Measurements from ENCODE around the gene SHISA7.

Gene SHISA7

DNA sequence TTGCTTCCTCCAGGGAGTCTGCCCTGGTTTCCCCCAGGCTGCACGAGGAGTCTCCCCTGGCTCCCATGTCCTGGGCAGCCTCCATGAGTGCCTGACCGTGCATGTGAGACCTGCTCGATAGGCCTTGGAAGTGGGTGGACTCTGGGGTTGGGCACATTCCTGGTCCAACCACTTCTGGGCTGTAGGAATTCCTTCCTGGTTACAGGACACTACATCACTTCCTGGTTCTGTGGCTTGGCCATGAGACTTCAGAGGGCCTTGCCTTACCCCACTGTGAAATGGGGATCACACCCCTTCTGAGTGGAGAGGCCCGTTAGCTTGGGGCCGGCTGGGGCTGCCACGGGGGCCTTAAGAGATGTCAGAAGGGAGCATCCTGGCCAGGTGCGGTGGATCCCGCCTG is 29.4 kb upstream of the SHISA7 start:
- ChIA-PET CTCF (interaction anchor here (0.7 kb wide), 1 partner anchor 200 kb away, joined by 3 read pairs; no protein-coding TSS in a partner anchor), POLR2A (no interaction called here)
- Histone ChIP-seq H3K4me1 (ENCODE audit: control insufficient read depth, insufficient read depth, low read length) (peaks cover 2% of the 10 kb centered on the region; the same call in 1 of the 2 replicates), H3K9me3 (ENCODE audit: control insufficient read depth, insufficient read depth, low read depth, low read length) (no peaks in the 10 kb centered on the region), H3K36me3 (ENCODE audit: control insufficient read depth in 2 of 2, insufficient read depth in 1 of 2, low read length in 2 of 2) (no peaks in the 10 kb centered on the region), H3K27ac (ENCODE audit: extremely low read depth, low read depth, low read length) (no peak overlapping the region), H3K4me3 (ENCODE audit: low read depth, low read length) (no peak overlapping the region)
- TF ChIP-seq ZNF311 (tag by site-specific recombination; IDR thresholded peaks at IDR 0.05; ENCODE audit: borderline replicate concordance): no peak
- TF ChIP-seq, protein P1, sequence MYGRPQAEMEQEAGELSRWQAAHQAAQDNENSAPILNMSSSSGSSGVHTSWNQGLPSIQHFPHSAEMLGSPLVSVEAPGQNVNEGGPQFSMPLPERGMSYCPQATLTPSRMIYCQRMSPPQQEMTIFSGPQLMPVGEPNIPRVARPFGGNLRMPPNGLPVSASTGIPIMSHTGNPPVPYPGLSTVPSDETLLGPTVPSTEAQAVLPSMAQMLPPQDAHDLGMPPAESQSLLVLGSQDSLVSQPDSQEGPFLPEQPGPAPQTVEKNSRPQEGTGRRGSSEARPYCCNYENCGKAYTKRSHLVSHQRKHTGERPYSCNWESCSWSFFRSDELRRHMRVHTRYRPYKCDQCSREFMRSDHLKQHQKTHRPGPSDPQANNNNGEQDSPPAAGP (tag by site-specific recombination; IDR thresholded peaks at IDR 0.05): no peak
- TF ChIP-seq ZNF10 (tag by site-specific recombination; IDR thresholded peaks at IDR 0.05): no peak
- no peak for TF ChIP-seq ZNF426 (tag by site-specific recombination; IDR thresholded peaks at IDR 0.05)
- TF ChIP-seq ZNF530 (tag by site-specific recombination; IDR thresholded peaks at IDR 0.05; ENCODE audit: low read depth): no peak
- TF ChIP-seq ZFP3 (tag by site-specific recombination; IDR thresholded peaks at IDR 0.05; ENCODE audit: low read depth): no peak
- no peak for TF ChIP-seq OSR2 (tag by site-specific recombination; IDR thresholded peaks at IDR 0.05)
- no peak for TF ChIP-seq ZNF114 (tag by site-specific recombination; IDR thresholded peaks at IDR 0.05)
- TF ChIP-seq, protein P2, sequence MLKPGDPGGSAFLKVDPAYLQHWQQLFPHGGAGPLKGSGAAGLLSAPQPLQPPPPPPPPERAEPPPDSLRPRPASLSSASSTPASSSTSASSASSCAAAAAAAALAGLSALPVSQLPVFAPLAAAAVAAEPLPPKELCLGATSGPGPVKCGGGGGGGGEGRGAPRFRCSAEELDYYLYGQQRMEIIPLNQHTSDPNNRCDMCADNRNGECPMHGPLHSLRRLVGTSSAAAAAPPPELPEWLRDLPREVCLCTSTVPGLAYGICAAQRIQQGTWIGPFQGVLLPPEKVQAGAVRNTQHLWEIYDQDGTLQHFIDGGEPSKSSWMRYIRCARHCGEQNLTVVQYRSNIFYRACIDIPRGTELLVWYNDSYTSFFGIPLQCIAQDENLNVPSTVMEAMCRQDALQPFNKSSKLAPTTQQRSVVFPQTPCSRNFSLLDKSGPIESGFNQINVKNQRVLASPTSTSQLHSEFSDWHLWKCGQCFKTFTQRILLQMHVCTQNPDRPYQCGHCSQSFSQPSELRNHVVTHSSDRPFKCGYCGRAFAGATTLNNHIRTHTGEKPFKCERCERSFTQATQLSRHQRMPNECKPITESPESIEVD (tag by site-specific recombination; IDR thresholded peaks at IDR 0.05): no peak
- TF ChIP-seq, protein P3, sequence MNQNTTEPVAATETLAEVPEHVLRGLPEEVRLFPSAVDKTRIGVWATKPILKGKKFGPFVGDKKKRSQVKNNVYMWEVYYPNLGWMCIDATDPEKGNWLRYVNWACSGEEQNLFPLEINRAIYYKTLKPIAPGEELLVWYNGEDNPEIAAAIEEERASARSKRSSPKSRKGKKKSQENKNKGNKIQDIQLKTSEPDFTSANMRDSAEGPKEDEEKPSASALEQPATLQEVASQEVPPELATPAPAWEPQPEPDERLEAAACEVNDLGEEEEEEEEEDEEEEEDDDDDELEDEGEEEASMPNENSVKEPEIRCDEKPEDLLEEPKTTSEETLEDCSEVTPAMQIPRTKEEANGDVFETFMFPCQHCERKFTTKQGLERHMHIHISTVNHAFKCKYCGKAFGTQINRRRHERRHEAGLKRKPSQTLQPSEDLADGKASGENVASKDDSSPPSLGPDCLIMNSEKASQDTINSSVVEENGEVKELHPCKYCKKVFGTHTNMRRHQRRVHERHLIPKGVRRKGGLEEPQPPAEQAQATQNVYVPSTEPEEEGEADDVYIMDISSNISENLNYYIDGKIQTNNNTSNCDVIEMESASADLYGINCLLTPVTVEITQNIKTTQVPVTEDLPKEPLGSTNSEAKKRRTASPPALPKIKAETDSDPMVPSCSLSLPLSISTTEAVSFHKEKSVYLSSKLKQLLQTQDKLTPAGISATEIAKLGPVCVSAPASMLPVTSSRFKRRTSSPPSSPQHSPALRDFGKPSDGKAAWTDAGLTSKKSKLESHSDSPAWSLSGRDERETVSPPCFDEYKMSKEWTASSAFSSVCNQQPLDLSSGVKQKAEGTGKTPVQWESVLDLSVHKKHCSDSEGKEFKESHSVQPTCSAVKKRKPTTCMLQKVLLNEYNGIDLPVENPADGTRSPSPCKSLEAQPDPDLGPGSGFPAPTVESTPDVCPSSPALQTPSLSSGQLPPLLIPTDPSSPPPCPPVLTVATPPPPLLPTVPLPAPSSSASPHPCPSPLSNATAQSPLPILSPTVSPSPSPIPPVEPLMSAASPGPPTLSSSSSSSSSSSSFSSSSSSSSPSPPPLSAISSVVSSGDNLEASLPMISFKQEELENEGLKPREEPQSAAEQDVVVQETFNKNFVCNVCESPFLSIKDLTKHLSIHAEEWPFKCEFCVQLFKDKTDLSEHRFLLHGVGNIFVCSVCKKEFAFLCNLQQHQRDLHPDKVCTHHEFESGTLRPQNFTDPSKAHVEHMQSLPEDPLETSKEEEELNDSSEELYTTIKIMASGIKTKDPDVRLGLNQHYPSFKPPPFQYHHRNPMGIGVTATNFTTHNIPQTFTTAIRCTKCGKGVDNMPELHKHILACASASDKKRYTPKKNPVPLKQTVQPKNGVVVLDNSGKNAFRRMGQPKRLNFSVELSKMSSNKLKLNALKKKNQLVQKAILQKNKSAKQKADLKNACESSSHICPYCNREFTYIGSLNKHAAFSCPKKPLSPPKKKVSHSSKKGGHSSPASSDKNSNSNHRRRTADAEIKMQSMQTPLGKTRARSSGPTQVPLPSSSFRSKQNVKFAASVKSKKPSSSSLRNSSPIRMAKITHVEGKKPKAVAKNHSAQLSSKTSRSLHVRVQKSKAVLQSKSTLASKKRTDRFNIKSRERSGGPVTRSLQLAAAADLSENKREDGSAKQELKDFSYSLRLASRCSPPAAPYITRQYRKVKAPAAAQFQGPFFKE (tag by site-specific recombination; IDR thresholded peaks at IDR 0.05; ENCODE audit: borderline replicate concordance): no peak
- TF ChIP-seq, protein P4, sequence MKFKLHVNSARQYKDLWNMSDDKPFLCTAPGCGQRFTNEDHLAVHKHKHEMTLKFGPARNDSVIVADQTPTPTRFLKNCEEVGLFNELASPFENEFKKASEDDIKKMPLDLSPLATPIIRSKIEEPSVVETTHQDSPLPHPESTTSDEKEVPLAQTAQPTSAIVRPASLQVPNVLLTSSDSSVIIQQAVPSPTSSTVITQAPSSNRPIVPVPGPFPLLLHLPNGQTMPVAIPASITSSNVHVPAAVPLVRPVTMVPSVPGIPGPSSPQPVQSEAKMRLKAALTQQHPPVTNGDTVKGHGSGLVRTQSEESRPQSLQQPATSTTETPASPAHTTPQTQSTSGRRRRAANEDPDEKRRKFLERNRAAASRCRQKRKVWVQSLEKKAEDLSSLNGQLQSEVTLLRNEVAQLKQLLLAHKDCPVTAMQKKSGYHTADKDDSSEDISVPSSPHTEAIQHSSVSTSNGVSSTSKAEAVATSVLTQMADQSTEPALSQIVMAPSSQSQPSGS (tag by site-specific recombination; IDR thresholded peaks at IDR 0.05; ENCODE audit: low read depth): no peak
- no peak for TF ChIP-seq ZNF629 (tag by site-specific recombination; IDR thresholded peaks at IDR 0.05)
- TF ChIP-seq ZNF19 (tag by site-specific recombination; IDR thresholded peaks at IDR 0.05; ENCODE audit: low read depth): no peak
- no peak for TF ChIP-seq ZNF366 (tag by site-specific recombination; conservative IDR thresholded peaks at IDR 0.05)
- no peak for TF ChIP-seq ZNF654 (tag by site-specific recombination; IDR thresholded peaks at IDR 0.05; ENCODE audit: low read depth)
- TF ChIP-seq, protein P5, sequence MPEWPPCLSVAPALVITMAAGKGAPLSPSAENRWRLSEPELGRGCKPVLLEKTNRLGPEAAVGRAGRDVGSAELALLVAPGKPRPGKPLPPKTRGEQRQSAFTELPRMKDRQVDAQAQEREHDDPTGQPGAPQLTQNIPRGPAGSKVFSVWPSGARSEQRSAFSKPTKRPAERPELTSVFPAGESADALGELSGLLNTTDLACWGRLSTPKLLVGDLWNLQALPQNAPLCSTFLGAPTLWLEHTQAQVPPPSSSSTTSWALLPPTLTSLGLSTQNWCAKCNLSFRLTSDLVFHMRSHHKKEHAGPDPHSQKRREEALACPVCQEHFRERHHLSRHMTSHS (tag by site-specific recombination; IDR thresholded peaks at IDR 0.05): no peak
- no peak for TF ChIP-seq REPIN1 (tag by site-specific recombination; IDR thresholded peaks at IDR 0.05; ENCODE audit: low read depth)
- TF ChIP-seq, protein P6, sequence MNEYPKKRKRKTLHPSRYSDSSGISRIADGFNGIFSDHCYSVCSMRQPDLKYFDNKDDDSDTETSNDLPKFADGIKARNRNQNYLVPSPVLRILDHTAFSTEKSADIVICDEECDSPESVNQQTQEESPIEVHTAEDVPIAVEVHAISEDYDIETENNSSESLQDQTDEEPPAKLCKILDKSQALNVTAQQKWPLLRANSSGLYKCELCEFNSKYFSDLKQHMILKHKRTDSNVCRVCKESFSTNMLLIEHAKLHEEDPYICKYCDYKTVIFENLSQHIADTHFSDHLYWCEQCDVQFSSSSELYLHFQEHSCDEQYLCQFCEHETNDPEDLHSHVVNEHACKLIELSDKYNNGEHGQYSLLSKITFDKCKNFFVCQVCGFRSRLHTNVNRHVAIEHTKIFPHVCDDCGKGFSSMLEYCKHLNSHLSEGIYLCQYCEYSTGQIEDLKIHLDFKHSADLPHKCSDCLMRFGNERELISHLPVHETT (tag by site-specific recombination; IDR thresholded peaks at IDR 0.05): no peak
- TF ChIP-seq HOXC10 (CRISPR knock-in tag; IDR thresholded peaks at IDR 0.05): no peak
- no peak for TF ChIP-seq ZNF112 (tag by site-specific recombination; IDR thresholded peaks at IDR 0.05)
